ENCODE results near the gene SORL1-AS1.
"Not testable (repeated sequence)": the region's sequence is repeated elsewhere in the genome, so short reads cannot be mapped to it uniquely, and the experiment has no call there.

Gene SORL1-AS1

DNA sequence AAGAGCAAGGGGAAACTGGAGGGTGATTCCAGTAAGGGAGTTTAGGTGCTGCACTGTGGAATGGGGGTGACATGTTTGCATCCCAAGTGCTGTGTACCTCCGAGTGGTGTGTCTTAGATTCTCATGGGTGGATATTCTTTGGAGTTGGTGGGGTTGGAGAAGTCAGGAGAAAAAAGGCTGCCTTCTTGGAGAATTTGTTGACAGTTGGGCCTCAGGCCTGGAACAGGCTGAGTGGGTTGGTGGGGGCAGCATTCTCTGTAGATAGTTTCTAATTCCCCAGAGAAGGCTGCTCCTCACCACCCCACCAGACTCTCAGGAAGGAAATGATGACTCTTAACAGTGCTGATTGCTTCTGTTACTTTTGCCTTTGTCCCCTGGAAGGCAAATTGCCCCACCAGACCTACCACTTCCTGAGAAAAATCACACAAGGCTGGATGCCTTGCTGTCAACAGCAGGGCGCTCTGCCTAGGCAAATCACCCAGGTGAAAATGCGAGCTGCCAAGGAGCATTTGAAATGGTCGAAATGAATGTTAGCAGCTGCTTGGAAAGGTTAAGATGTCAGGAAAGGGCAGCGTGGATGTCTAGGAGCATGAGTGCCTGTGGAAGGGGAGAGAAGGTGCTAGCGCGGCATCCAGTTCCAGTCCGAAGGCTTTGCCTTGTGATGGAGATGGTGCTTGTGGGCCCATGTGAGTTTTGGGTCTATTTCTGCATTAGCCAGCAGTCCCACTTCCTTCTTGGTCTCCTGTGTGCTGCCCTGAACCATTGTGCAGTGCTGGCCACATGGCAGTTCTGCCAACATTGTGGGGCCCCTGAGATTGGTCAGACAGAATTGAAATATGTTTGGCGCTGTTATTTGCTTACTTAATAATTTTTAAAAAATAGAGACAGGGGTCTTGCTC is 29.7 kb upstream of the SORL1-AS1 start:
- TF ChIP-seq CTCF (IDR thresholded peaks at IDR 0.05) (no peak), ZFX (IDR thresholded peaks at IDR 0.05; ENCODE audit: borderline replicate concordance) (no peak)
- H3K27ac ChIP-seq = no peak overlapping the region

DNA sequence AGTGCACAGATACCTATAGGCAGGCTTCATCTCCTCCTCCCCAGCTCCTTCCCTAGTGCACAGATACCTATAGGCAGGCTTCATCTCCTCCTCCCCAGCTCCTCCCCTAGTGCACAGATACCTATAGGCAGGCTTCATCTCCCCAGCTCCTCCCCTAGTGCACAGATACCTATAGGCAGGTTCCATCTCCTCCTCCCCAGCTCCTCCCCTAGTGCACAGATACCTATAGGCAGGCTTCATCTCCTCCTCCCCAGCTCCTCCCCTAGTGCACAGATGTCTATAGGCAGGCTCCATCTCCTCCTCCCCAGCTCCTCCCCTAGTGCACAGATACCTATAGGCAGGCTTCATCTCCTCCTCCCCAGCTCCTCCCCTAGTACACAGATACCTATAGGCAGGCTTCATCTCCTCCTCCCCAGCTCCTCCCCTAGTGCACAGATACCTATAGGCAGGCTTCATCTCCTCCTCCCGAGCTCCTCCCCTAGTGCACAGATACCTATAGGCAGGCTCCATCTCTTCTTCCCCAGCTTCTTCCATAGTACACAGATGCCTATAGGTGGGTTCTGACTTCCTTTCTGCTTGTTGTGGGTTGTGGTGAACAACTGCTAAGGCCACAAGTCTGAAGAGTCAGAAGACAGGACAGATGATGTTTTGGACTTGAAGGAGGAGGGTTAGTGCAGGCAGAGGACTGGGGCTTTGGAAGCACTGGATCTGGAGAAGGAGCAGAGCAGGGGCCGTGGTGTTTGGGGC is 28.9 kb upstream of the SORL1-AS1 start:
- not testable (repeated sequence) for H3K27ac ChIP-seq

- no peak overlapping the region for H3K27ac ChIP-seq
- TF ChIP-seq ZFX (IDR thresholded peaks at IDR 0.05; ENCODE audit: borderline replicate concordance) (no peak), CTCF (IDR thresholded peaks at IDR 0.05) (no peak)
Measured at GRCh38 chr11:121479698-121480238, 27.0 kb upstream of the SORL1-AS1 start.

DNA sequence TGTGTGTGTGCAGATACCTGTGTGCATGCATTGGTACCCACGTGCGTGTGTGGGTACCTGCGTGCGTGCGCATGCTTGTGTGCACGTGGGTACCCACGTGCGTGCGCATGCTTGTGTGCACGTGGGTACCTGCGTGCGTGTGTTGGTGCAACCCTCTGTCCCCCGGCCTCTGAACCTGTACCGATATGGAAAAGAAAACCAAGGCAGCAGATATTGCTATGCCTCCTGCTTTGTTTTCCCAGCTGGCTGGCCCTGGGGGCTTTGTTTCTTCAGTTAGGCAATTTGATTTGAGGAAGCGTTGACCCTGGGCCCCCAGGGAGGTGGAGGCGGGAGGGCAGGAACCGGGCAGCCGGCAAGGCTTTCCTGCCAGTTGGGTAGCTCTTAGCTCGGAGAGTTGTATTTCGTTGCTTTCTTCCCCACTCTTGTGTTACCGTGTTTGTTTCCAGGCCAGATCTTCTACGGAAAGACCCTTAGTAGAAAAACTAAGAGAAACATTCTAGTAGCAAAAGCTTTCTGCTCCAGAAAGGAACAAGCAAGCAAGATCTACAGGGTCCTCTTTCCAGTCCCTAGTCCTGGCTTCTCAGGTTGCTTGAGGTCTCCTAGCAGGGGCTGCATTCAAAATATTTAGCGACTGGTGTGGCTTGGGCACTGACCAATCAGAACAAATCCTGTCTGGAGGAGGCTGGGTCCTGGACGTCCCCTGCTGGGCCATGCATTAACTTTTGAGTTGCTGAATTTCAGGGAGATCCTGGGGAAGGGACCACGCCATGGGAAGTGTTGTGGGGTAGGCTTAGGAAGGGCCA is 26.3 kb upstream of the SORL1-AS1 start:
- TF ChIP-seq CTCF (IDR thresholded peaks at IDR 0.05) (no peak), ZFX (IDR thresholded peaks at IDR 0.05; ENCODE audit: borderline replicate concordance) (no peak)
- no peak overlapping the region; the same call in 1 of the 2 replicates for H3K27ac ChIP-seq

GRCh38 chr11:121478226-121478894 is 25.6 kb upstream of the SORL1-AS1 start:
- TF ChIP-seq CTCF (IDR thresholded peaks at IDR 0.05) = no peak

GRCh38 chr11:121476379-121477032 is 23.7 kb upstream of the SORL1-AS1 start:
- no peak overlapping the region for H3K27ac ChIP-seq
- TF ChIP-seq CTCF (IDR thresholded peaks at IDR 0.05) (no peak), ZFX (IDR thresholded peaks at IDR 0.05; ENCODE audit: borderline replicate concordance) (no peak)

More at GRCh38 chr11:121478226-121478894, 25.6 kb upstream of the SORL1-AS1 start:
- H3K27ac ChIP-seq = peak overlapping the region; percentile 38
